HG03575 (cell line): Measurements from ENCODE around the gene UVRAG.
"Not testable (repeated sequence)": the region's sequence is repeated elsewhere in the genome, so short reads cannot be mapped to it uniquely, and the experiment has no call there.

Experiments used
- ATAC-seq: cut with Tn5 transposase; IDR thresholded peaks from one replicate; pipeline ENCODE4 v1.9.1; 2021; ENCODE audit not compliant: unreplicated experiment, insufficient number of reproducible peaks, low FRiP score; ENCODE audit errors: extremely low read depth

Gene UVRAG

GRCh38 chr11:75862437-75862836 lies 47.4 kb downstream of the UVRAG start:
- no peak for ATAC-seq

GRCh38 chr11:75867778-75868374 lies 52.9 kb downstream of the UVRAG start:
- ATAC-seq = no peak

- ATAC-seq = no peak
These were observed 54.0 kb downstream of the UVRAG start for GRCh38 chr11:75868990-75869389.

- ATAC-seq = no peak
These were observed 54.8 kb downstream of the UVRAG start for GRCh38 chr11:75869661-75870455.

GRCh38 chr11:75872887-75873416 lies 57.9 kb downstream of the UVRAG start:
- no peak for ATAC-seq

- no peak for ATAC-seq
These were observed 58.6 kb downstream of the UVRAG start for GRCh38 chr11:75873417-75874221.

- ATAC-seq = no peak
These were observed 59.8 kb downstream of the UVRAG start for GRCh38 chr11:75874684-75875341.

- not testable (repeated sequence) for ATAC-seq
These were observed 62.3 kb downstream of the UVRAG start for GRCh38 chr11:75877327-75877726.

- ATAC-seq = not testable (repeated sequence)
These were observed 62.9 kb downstream of the UVRAG start for GRCh38 chr11:75877931-75878330.

- ATAC-seq = no peak
These were observed 63.9 kb downstream of the UVRAG start for GRCh38 chr11:75878933-75879332.

GRCh38 chr11:75879737-75880136 lies 64.7 kb downstream of the UVRAG start:
- ATAC-seq = no peak

GRCh38 chr11:75880343-75880742 lies 65.3 kb downstream of the UVRAG start:
- not testable (repeated sequence) for ATAC-seq

- ATAC-seq = no peak
These were observed 69.3 kb downstream of the UVRAG start for GRCh38 chr11:75884321-75884720.

- no peak for ATAC-seq
These were observed 73.4 kb downstream of the UVRAG start for GRCh38 chr11:75888416-75888815.

GRCh38 chr11:75891947-75892739 lies 77.1 kb downstream of the UVRAG start:
- no peak for ATAC-seq

GRCh38 chr11:75893251-75893650 lies 78.2 kb downstream of the UVRAG start:
- ATAC-seq = no peak

GRCh38 chr11:75894036-75894585 lies 79.1 kb downstream of the UVRAG start:
- no peak for ATAC-seq

GRCh38 chr11:75896843-75897419 lies 81.9 kb downstream of the UVRAG start:
- ATAC-seq = no peak
